Right lobe of liver (tissue), 6 donors: ENCODE data around the gene SYNM. TPM values are rescaled to one million over a fixed set of nuclear protein-coding genes. Genes with fewer than 3 reads are reported as not detected.

Source experiments
- ATAC-seq, 4 donors: fragments of 200-7000 bp; cut with Tn5 transposase; one replicate each; pipeline ENCODE4 v1.9.1; 2020; ENCODE audit warnings: mild to moderate bottlenecking in 4 of 4, moderate library complexity in 4 of 4
- DNase-seq, 3 donors: peaks; one replicate each; pipeline ENCODE4 v3.0.0-alpha.2; 2020
- H3K27ac ChIP-seq, 3 donors: fragments of 200-600 bp; one replicate each; pipeline ENCODE4 v1.8.0; 2022
- H3K27me3 ChIP-seq, 2 donors: fragments of 200-600 bp; one replicate each; pipeline ENCODE4 v1.8.0; 2022
- H3K36me3 ChIP-seq, 4 donors: fragments of 200-600 bp; sonication (generic) in 1 of 4; one replicate each; pipeline versions ENCODE4 v1.5.1 to v1.8.0; 2017 to 2022; ENCODE audit warnings: control low read depth in 1 of 4
- H3K4me1 ChIP-seq, 4 donors: fragments of 200-600 bp; sonication (generic) in 1 of 4; one replicate each; pipeline versions ENCODE4 v1.5.1 to v1.8.0; 2017 to 2022; ENCODE audit warnings: control low read depth in 1 of 4
- H3K4me3 ChIP-seq, 3 donors: fragments of 200-600 bp; one replicate each; pipeline ENCODE4 v1.8.0; 2022
- H3K9me3 ChIP-seq, 4 donors: fragments of 200-600 bp; sonication (generic) in 1 of 4; one replicate each; pipeline versions ENCODE4 v1.5.1 to v1.8.0; 2017 to 2022; ENCODE audit warnings: control low read depth in 1 of 4
- CTCF ChIP-seq, 4 donors: fragments of 200-600 bp in 3 of 4; fragments of 450-650 bp in 1 of 4; IDR thresholded peaks; one replicate each; pipeline versions ENCODE4 v1.5.1 to v1.8.0; 2016 to 2022; ENCODE audit warnings: antibody characterized with exemption in 4 of 4, mild to moderate bottlenecking in 2 of 4
- POLR2A ChIP-seq: fragments of 450-650 bp; IDR thresholded peaks from one replicate; pipeline ENCODE4 v1.6.1; 2017; ENCODE audit warnings: antibody characterized with exemption, mild to moderate bottlenecking
- WGBS: methylation state at CpG from one replicate; pipeline ENCODE4 v1.1.6; 2018; ENCODE audit warnings: low coverage, low lambda C conversion rate; ENCODE audit not compliant: insufficient coverage; ENCODE audit errors: missing lambda C conversion rate; 5-methylcytosine and 5-hydroxymethylcytosine counted together
- intact Hi-C, 2 donors: fragments of 100-400 bp; cut with DNase I; formaldehyde crosslinking; loops; one replicate each; pipeline versions ENCODE4 v1.11.2 to v1.14.1; 2022
- total RNA-seq, 6 experiments: library from RNA; depleted of rRNA in 2 of 6; stranded (reverse); fragments of >200 nt in 2 of 6; fragmentation: NEBNext Ultra II Directional in 3 of 6; extraction: Animal tissue kit (Norgen Biotek cat#: 25700) in 3 of 6; gene quantifications; one replicate each; pipeline versions ENCODE4 v1.1.0 to v1.2.4, GENCODE V29; 2016 to 2023
- donor health status: DM: no; HTN: yes; CAD: no.
- donor health status: DM: no; HTN: no; CAD: no.
- donor health status: DM: no; HTN: no; CAD: no.
- donor health status: DM: no; HTN: yes; CAD: no.
- donor health status: DM: no; HTN: yes; CAD: no.

Gene SYNM
- total RNA-seq, 6 experiments from 2014 or later = 1.6 to 3.5 (median 2.9) TPM

- DNase-seq = no peak
- no peak overlapping the region for H3K27ac ChIP-seq
- H3K9me3 ChIP-seq = no peaks in the 10 kb centered on the region
- intact Hi-C loops = no loop called here
- no peak overlapping the region for H3K4me3 ChIP-seq
- H3K36me3 ChIP-seq = peaks cover 0 to 4% (median 1%) of the 10 kb centered on the region in 4 donors
- TF ChIP-seq POLR2A (no peak), CTCF (IDR thresholded peaks at IDR 0.05) (no peak)
- no peaks in the 10 kb centered on the region for H3K27me3 ChIP-seq
- ATAC-seq = no peak
- peaks cover 0 to 28% (median 4%) of the 10 kb centered on the region in 4 donors for H3K4me1 ChIP-seq
- 90% methylated on average over 2 of the region's 2 CpGs for WGBS
Measured at GRCh38 chr15:99151156-99151555, 46.3 kb downstream of the SYNM start.

DNA sequence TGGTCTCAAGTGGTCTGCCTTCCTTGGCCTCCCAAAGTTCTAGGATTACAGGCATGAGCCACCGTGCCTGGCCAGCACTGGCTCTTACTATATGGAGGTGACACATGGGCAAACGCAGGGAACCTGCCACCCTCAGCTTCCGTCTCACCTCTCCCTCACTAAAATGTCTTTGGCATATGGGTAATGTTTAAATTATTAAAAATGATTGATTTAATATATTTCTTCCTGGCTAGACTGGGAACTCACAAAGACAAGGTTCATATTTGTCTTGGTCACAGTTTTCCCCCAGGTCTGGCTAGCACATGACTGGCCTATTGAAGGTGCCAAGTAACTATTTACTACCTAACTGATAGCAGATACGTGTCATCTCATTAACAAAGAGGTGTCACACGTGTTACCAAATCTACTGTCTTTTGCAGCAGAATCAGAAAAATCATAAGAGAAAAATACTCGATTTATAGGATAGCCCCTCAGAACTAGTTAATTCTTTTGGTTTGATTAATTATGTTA, 48.2 kb downstream of the SYNM start:
- intact Hi-C loops = no loop called here
- no peaks in the 10 kb centered on the region for H3K27me3 ChIP-seq
- peaks cover 0 to 28% (median 4%) of the 10 kb centered on the region in 4 donors for H3K4me1 ChIP-seq
- DNase-seq = no peak
- no peaks in the 10 kb centered on the region for H3K9me3 ChIP-seq
- H3K36me3 ChIP-seq = peaks cover 0 to 4% (median 1%) of the 10 kb centered on the region in 4 donors
- no peak overlapping the region for H3K4me3 ChIP-seq
- H3K27ac ChIP-seq = peak overlapping the region in 2 of 3 donors; percentile 0 to 8
- ATAC-seq = peak; percentile 60 to 70 (median 66)
- WGBS = 46% methylated on average over 6 of the region's 6 CpGs
- TF ChIP-seq POLR2A (no peak), CTCF (IDR thresholded peaks at IDR 0.05) (no peak)

- ATAC-seq = peak; percentile 64 to 81 (median 76)
- WGBS = 28% methylated on average over 2 of the region's 2 CpGs
- TF ChIP-seq CTCF (IDR thresholded peaks at IDR 0.05) (no peak), POLR2A (no peak)
Measured at GRCh38 chr15:99154271-99154670, 49.4 kb downstream of the SYNM start.

DNA sequence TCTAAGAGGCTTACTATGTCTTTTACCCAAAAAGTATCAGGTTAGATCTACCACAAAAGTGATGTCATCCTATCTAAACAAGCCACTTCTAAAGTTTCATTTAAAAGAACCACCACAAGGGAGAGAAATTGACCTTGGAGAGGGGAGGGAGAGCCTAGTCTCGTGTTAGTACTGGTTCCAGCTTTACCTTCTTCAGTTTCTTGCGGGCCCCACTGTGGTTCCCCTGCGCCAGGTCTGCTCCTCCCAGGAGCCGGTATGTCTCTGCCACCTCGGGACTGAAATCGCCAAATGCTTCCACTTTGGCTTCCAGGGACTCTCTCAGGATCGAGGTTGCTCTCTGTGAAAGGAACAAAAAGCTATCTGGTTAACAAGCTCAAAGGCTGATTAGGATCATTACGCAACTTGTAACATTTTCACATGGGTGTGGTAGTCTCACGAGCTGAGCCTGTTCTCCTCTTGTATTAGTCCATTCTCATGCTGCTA, 51.1 kb downstream of the SYNM start:
- no peak overlapping the region for H3K4me3 ChIP-seq
- DNase-seq (no peak), ATAC-seq (peak; percentile 48 to 78 (median 73))
- WGBS = 51% methylated on average over 8 of the region's 9 CpGs
- no peak for TF ChIP-seq POLR2A
- TF ChIP-seq CTCF (IDR thresholded peaks at IDR 0.05) = no peak
- peaks cover 0 to under 1% (median 0%) of the 10 kb centered on the region in 4 donors for H3K36me3 ChIP-seq
- intact Hi-C loops = no loop called here
- peak overlapping the region in 2 of 3 donors; percentile 6 to 13 for H3K27ac ChIP-seq
- H3K9me3 ChIP-seq = no peaks in the 10 kb centered on the region
- no peaks in the 10 kb centered on the region for H3K27me3 ChIP-seq
- H3K4me1 ChIP-seq = peaks cover 0 to 28% (median 4%) of the 10 kb centered on the region in 4 donors

More at GRCh38 chr15:99154271-99154670, 49.4 kb downstream of the SYNM start:
- DNase-seq = peak in 2 of 3 donors; percentile 34 to 64
- H3K9me3 ChIP-seq = no peaks in the 10 kb centered on the region
- no peaks in the 10 kb centered on the region for H3K27me3 ChIP-seq
- no peak overlapping the region for H3K4me3 ChIP-seq
- peaks cover 0 to 4% (median 1%) of the 10 kb centered on the region in 4 donors for H3K36me3 ChIP-seq
- intact Hi-C loops = no loop called here
- H3K4me1 ChIP-seq = peaks cover 0 to 28% (median 4%) of the 10 kb centered on the region in 4 donors
- H3K27ac ChIP-seq = peak overlapping the region in 1 of 3 donors; percentile 19
